Thyroid gland (tissue), 4 donors: ENCODE measurements around the gene RAP1GAP. TPM values are rescaled to one million over a fixed set of nuclear protein-coding genes. Genes with fewer than 3 reads are reported as not detected.

ENCODE experiments used
- DNase-seq, 2 donors: peaks; one replicate each; pipeline ENCODE4 v3.0.0-alpha.2; 2019
- H3K27ac ChIP-seq, 3 donors: fragments of 200-600 bp; sonication (generic); 1 replicate in 2 of 3; 2 replicates in 1 of 3; pipeline ENCODE4 v1.5.1; 2016 to 2019; ENCODE audit warnings: mild to moderate bottlenecking in 1 of 3, moderate library complexity in 1 of 3
- H3K27me3 ChIP-seq: fragments of 200-600 bp; sonication (generic); one replicate; pipeline ENCODE4 v1.5.1; 2019
- H3K36me3 ChIP-seq, 2 donors: fragments of 200-600 bp; sonication (generic); one replicate each; pipeline ENCODE4 v1.5.1; 2016 to 2019
- H3K4me1 ChIP-seq, 2 donors: fragments of 200-600 bp; sonication (generic); one replicate each; pipeline ENCODE4 v1.5.1; 2017 to 2019
- H3K4me3 ChIP-seq, 3 donors: fragments of 200-600 bp; sonication (generic); replicated peaks in 1 of 3; 1 replicate in 2 of 3; 2 replicates in 1 of 3; pipeline ENCODE4 v1.5.1; 2016; ENCODE audit warnings: mild to moderate bottlenecking in 1 of 3
- H3K9me3 ChIP-seq: fragments of 200-600 bp; sonication (generic); one replicate; pipeline ENCODE4 v1.5.1; 2017
- CTCF ChIP-seq, 6 experiments: fragments of 200-600 bp in 3 of 6; fragments of 450-650 bp in 3 of 6; sonication (generic) in 3 of 6; IDR thresholded peaks; one replicate each; pipeline ENCODE4 v1.5.1; 2016 to 2019; ENCODE audit warnings: antibody characterized with exemption in 6 of 6, mild to moderate bottlenecking in 2 of 6, inconsistent platforms in 1 of 6, moderate library complexity in 1 of 6
- POLR2A ChIP-seq, 2 donors: fragments of 450-650 bp; IDR thresholded peaks; one replicate each; pipeline ENCODE4 v1.6.1; 2017; ENCODE audit warnings: antibody characterized with exemption in 2 of 2, mild to moderate bottlenecking in 2 of 2, moderate library complexity in 1 of 2
- WGBS, 2 donors: methylation state at CpG; one replicate each; pipeline ENCODE4 v1.1.5; 2017; 5-methylcytosine and 5-hydroxymethylcytosine counted together
- intact Hi-C: fragments of 100-400 bp; cut with DNase I; formaldehyde crosslinking; loops from one replicate; pipeline ENCODE4 v1.15.1; 2023
- total RNA-seq, 4 donors: library from RNA; depleted of rRNA; stranded (reverse); fragments of >200 nt; gene quantifications; one replicate each; pipeline ENCODE4 v1.2.3, GENCODE V29; 2016

RAP1GAP gene
- total RNA-seq, 4 donors from 2014 or later: 256 to 588 (median 506) TPM

GRCh38 chr1:21648791-21649190 lies 20.4 kb downstream of the RAP1GAP start:
- WGBS, 2 donors: 85 to 87% methylated on average over 7 to 10 of the region's 10 CpGs
- Histone ChIP-seq H3K27ac (no peak overlapping the region), H3K36me3 (peaks cover 0 to 8% of the 10 kb centered on the region in 2 donors), H3K4me3 (no peak overlapping the region), H3K4me1 (peaks cover 27 to 33% of the 10 kb centered on the region in 2 donors), H3K27me3 (no peaks in the 10 kb centered on the region), H3K9me3 (no peaks in the 10 kb centered on the region)
- intact Hi-C loops: no loop called here
- TF ChIP-seq POLR2A (IDR thresholded peaks at IDR 0.05) (no peak), CTCF (IDR thresholded peaks at IDR 0.05) (no peak)
- no peak for DNase-seq

- no peaks in the 10 kb centered on the region for H3K27me3 ChIP-seq
- no peak for TF ChIP-seq CTCF (IDR thresholded peaks at IDR 0.05)
- no peak for TF ChIP-seq POLR2A (IDR thresholded peaks at IDR 0.05)
- no peaks in the 10 kb centered on the region for H3K9me3 ChIP-seq
- peak overlapping the region in 1 of 3 donors; percentile 7 for H3K27ac ChIP-seq
- no peak overlapping the region for H3K4me3 ChIP-seq
- intact Hi-C loops: no loop called here
- H3K4me1 ChIP-seq: peaks cover 25 to 28% of the 10 kb centered on the region in 2 donors
- H3K36me3 ChIP-seq: peaks cover 0 to 8% of the 10 kb centered on the region in 2 donors
- WGBS, 2 donors: 71 to 75% methylated on average over 4 of the region's 4 CpGs
- no peak for DNase-seq
Measured at GRCh38 chr1:21648352-21648730, 20.8 kb downstream of the RAP1GAP start.

GRCh38 chr1:21647431-21648351 lies 21.5 kb downstream of the RAP1GAP start:
- Histone ChIP-seq H3K4me1 (peaks cover 19 to 25% of the 10 kb centered on the region in 2 donors), H3K36me3 (peaks cover 0 to 8% of the 10 kb centered on the region in 2 donors), H3K4me3 (no peak overlapping the region), H3K9me3 (no peaks in the 10 kb centered on the region), H3K27me3 (no peaks in the 10 kb centered on the region), H3K27ac (peak overlapping the region in 1 of 3 donors; percentile 7)
- intact Hi-C loops: no loop called here
- DNase-seq: peak; percentile 51 to 66
- 57 to 62% methylated on average over 17 to 19 of the region's 19 CpGs for WGBS, 2 donors
- TF ChIP-seq POLR2A (IDR thresholded peaks at IDR 0.05): no peak
- TF ChIP-seq CTCF (IDR thresholded peaks at IDR 0.05): no peak

GRCh38 chr1:21645550-21645949 lies 23.6 kb downstream of the RAP1GAP start:
- TF ChIP-seq POLR2A (IDR thresholded peaks at IDR 0.05) (no peak), CTCF (IDR thresholded peaks at IDR 0.05) (no peak)
- H3K36me3 ChIP-seq: peaks cover 0 to 8% of the 10 kb centered on the region in 2 donors
- H3K9me3 ChIP-seq: no peaks in the 10 kb centered on the region
- H3K4me3 ChIP-seq: no peak overlapping the region
- H3K27ac ChIP-seq: peak overlapping the region in 1 of 3 donors; percentile 46
- intact Hi-C loops: no loop called here
- H3K27me3 ChIP-seq: no peaks in the 10 kb centered on the region
- DNase-seq: no peak
- WGBS, 2 donors: 82 to 94% methylated on average over 1 to 5 of the region's 5 CpGs
- peaks cover 23 to 29% of the 10 kb centered on the region in 2 donors for H3K4me1 ChIP-seq

- Histone ChIP-seq H3K9me3 (no peaks in the 10 kb centered on the region), H3K36me3 (peaks cover 0 to 8% of the 10 kb centered on the region in 2 donors), H3K4me1 (peaks cover 27 to 30% of the 10 kb centered on the region in 2 donors), H3K4me3 (no peak overlapping the region), H3K27ac (peak overlapping the region in 1 of 3 donors; percentile 46), H3K27me3 (no peaks in the 10 kb centered on the region)
- intact Hi-C loops: no loop called here
- WGBS, 2 donors: 89 to 91% methylated on average over 4 to 5 of the region's 5 CpGs
- no peak for DNase-seq
- TF ChIP-seq POLR2A (IDR thresholded peaks at IDR 0.05) (no peak), CTCF (IDR thresholded peaks at IDR 0.05) (no peak)
Measured at GRCh38 chr1:21644906-21645305, 24.3 kb downstream of the RAP1GAP start.
